ENCODE results near the gene GAS1.

GRCh38 chr9:86939321-86939720 is 8.0 kb downstream of the GAS1 start:
- no peak for TF ChIP-seq RARB (CRISPR knock-in tag; IDR thresholded peaks at IDR 0.05)
- TF ChIP-seq PATZ1 (CRISPR knock-in tag; IDR thresholded peaks at IDR 0.05; ENCODE audit: borderline replicate concordance), result no peak
- no peak for TF ChIP-seq ARNTL (CRISPR knock-in tag; IDR thresholded peaks at IDR 0.05; ENCODE audit: borderline replicate concordance, low read depth)
- no peak for TF ChIP-seq GLIS3 (CRISPR knock-in tag; IDR thresholded peaks at IDR 0.05)
- TF ChIP-seq CREB5 (CRISPR knock-in tag; IDR thresholded peaks at IDR 0.05; ENCODE audit: low read depth), result no peak
- no peak for TF ChIP-seq ZC3H10 (CRISPR knock-in tag; IDR thresholded peaks at IDR 0.05)
- no peak for TF ChIP-seq SNAI2 (CRISPR knock-in tag; IDR thresholded peaks at IDR 0.05)
- TF ChIP-seq ESRRG (CRISPR knock-in tag; IDR thresholded peaks at IDR 0.05), result no peak
- TF ChIP-seq BACH2 (CRISPR knock-in tag; IDR thresholded peaks at IDR 0.05; ENCODE audit: borderline replicate concordance), result no peak
- TF ChIP-seq TSHZ2 (CRISPR knock-in tag; IDR thresholded peaks at IDR 0.05), result no peak
- TF ChIP-seq ZFP3 (CRISPR knock-in tag; IDR thresholded peaks at IDR 0.05), result no peak
- TF ChIP-seq ZNF70 (CRISPR knock-in tag; IDR thresholded peaks at IDR 0.05), result no peak
- TF ChIP-seq PPARA (CRISPR knock-in tag; IDR thresholded peaks at IDR 0.05; ENCODE audit: borderline replicate concordance), result no peak

All from SK-N-SH treated with all-trans-retinoic acid at 6 μM for 48 hours (cell line).